ENCODE data around the gene ZNHIT3. TPM values are rescaled to one million over a fixed set of nuclear protein-coding genes. Genes with fewer than 3 reads are reported as not detected.

Gene ZNHIT3
- polyA plus RNA-seq, 3 donors from 2014 or later = 77.2 to 99.9 (median 91.5) TPM

- Mint-ChIP-seq H3K27me3 (ENCODE audit: low read depth in 3 of 3) (peaks cover 0 to 1% (median 0%) of the 10 kb centered on the region in 3 donors), H3K36me3 (peaks cover 0 to 33% (median 19%) of the 10 kb centered on the region in 3 donors), H3K9me3 (no peaks in the 10 kb centered on the region), H3K4me3 (no peak overlapping the region), H3K27ac (no peak overlapping the region), H3K4me1 (no peaks in the 10 kb centered on the region)
- no peak for DNase-seq
Measured at GRCh38 chr17:36509272-36509985, 22.9 kb downstream of the ZNHIT3 start.

- H3K27me3 Mint-ChIP-seq (ENCODE audit: low read depth in 3 of 3) = peaks cover 0 to 1% (median 0%) of the 10 kb centered on the region in 3 donors
- H3K4me3 Mint-ChIP-seq = no peak overlapping the region
- no peak overlapping the region for H3K27ac Mint-ChIP-seq
- H3K9me3 Mint-ChIP-seq = no peaks in the 10 kb centered on the region
- H3K4me1 Mint-ChIP-seq = no peaks in the 10 kb centered on the region
- no peak for DNase-seq
- H3K36me3 Mint-ChIP-seq = peaks cover 0 to 37% (median 16%) of the 10 kb centered on the region in 3 donors
Measured at GRCh38 chr17:36510636-36511035, 24.2 kb downstream of the ZNHIT3 start.

GRCh38 chr17:36511216-36511615 lies 24.7 kb downstream of the ZNHIT3 start:
- H3K27ac Mint-ChIP-seq = no peak overlapping the region
- peaks cover 0 to 1% (median 0%) of the 10 kb centered on the region in 3 donors for H3K27me3 Mint-ChIP-seq (ENCODE audit: low read depth in 3 of 3)
- H3K9me3 Mint-ChIP-seq = no peaks in the 10 kb centered on the region
- no peak for DNase-seq
- H3K36me3 Mint-ChIP-seq = peaks cover 0 to 39% (median 10%) of the 10 kb centered on the region in 3 donors
- no peak overlapping the region for H3K4me3 Mint-ChIP-seq
- H3K4me1 Mint-ChIP-seq = no peaks in the 10 kb centered on the region

GRCh38 chr17:36512641-36513040 lies 26.2 kb downstream of the ZNHIT3 start:
- H3K4me3 Mint-ChIP-seq = no peak overlapping the region
- no peak overlapping the region for H3K27ac Mint-ChIP-seq

GRCh38 chr17:36514856-36515255 lies 28.4 kb downstream of the ZNHIT3 start:
- no peaks in the 10 kb centered on the region for H3K4me1 Mint-ChIP-seq
- H3K4me3 Mint-ChIP-seq = no peak overlapping the region
- H3K36me3 Mint-ChIP-seq = peaks cover 0 to 30% (median 14%) of the 10 kb centered on the region in 3 donors
- H3K27ac Mint-ChIP-seq = no peak overlapping the region
- DNase-seq = no peak
- no peaks in the 10 kb centered on the region for H3K27me3 Mint-ChIP-seq (ENCODE audit: low read depth in 3 of 3)
- H3K9me3 Mint-ChIP-seq = no peaks in the 10 kb centered on the region

More at GRCh38 chr17:36512641-36513040, 26.2 kb downstream of the ZNHIT3 start:
- DNase-seq = no peak
- H3K9me3 Mint-ChIP-seq = no peaks in the 10 kb centered on the region
- no peaks in the 10 kb centered on the region for H3K27me3 Mint-ChIP-seq (ENCODE audit: low read depth in 3 of 3)
- H3K4me1 Mint-ChIP-seq = no peaks in the 10 kb centered on the region
- H3K36me3 Mint-ChIP-seq = peaks cover 0 to 36% (median 5%) of the 10 kb centered on the region in 3 donors

- Mint-ChIP-seq H3K36me3 (peaks cover 7 to 34% (median 18%) of the 10 kb centered on the region in 3 donors), H3K27ac (no peak overlapping the region), H3K9me3 (no peaks in the 10 kb centered on the region), H3K4me1 (no peaks in the 10 kb centered on the region), H3K4me3 (no peak overlapping the region), H3K27me3 (ENCODE audit: low read depth in 3 of 3) (no peaks in the 10 kb centered on the region)
- no peak for DNase-seq
Measured at GRCh38 chr17:36515837-36516236, 29.4 kb downstream of the ZNHIT3 start.

- H3K9me3 Mint-ChIP-seq = no peaks in the 10 kb centered on the region
- H3K4me1 Mint-ChIP-seq = no peaks in the 10 kb centered on the region
- no peak overlapping the region for H3K4me3 Mint-ChIP-seq
- H3K27me3 Mint-ChIP-seq (ENCODE audit: low read depth in 3 of 3) = peaks cover 0 to 2% (median 0%) of the 10 kb centered on the region in 3 donors
- no peak for DNase-seq
- peaks cover 15 to 37% (median 36%) of the 10 kb centered on the region in 3 donors for H3K36me3 Mint-ChIP-seq
- H3K27ac Mint-ChIP-seq = no peak overlapping the region
Measured at GRCh38 chr17:36523113-36523512, 36.6 kb downstream of the ZNHIT3 start.

- Mint-ChIP-seq H3K4me1 (no peaks in the 10 kb centered on the region), H3K9me3 (no peaks in the 10 kb centered on the region), H3K27me3 (ENCODE audit: low read depth in 3 of 3) (peaks cover 0 to 2% (median 0%) of the 10 kb centered on the region in 3 donors), H3K4me3 (no peak overlapping the region), H3K36me3 (peaks cover 19 to 35% (median 32%) of the 10 kb centered on the region in 3 donors), H3K27ac (peak overlapping the region in 1 of 6 donors; percentile 57)
- no peak for DNase-seq
Measured at GRCh38 chr17:36524428-36524876, 38.0 kb downstream of the ZNHIT3 start.

- Mint-ChIP-seq H3K27ac (no peak overlapping the region), H3K36me3 (peaks cover 20 to 31% (median 27%) of the 10 kb centered on the region in 3 donors), H3K9me3 (no peaks in the 10 kb centered on the region), H3K4me3 (no peak overlapping the region), H3K27me3 (ENCODE audit: low read depth in 3 of 3) (peaks cover 0 to 2% (median 0%) of the 10 kb centered on the region in 3 donors), H3K4me1 (no peaks in the 10 kb centered on the region)
- no peak for DNase-seq
Measured at GRCh38 chr17:36525113-36525512, 38.6 kb downstream of the ZNHIT3 start.

- DNase-seq = no peak
- Mint-ChIP-seq H3K36me3 (peaks cover 13 to 23% (median 20%) of the 10 kb centered on the region in 3 donors), H3K27me3 (ENCODE audit: low read depth in 3 of 3) (peaks cover 0 to 2% (median 0%) of the 10 kb centered on the region in 3 donors), H3K9me3 (no peaks in the 10 kb centered on the region), H3K4me3 (no peak overlapping the region), H3K4me1 (no peaks in the 10 kb centered on the region), H3K27ac (peak overlapping the region in 1 of 6 donors; percentile 11)
Measured at GRCh38 chr17:36525888-36526287, 39.4 kb downstream of the ZNHIT3 start.

GRCh38 chr17:36527621-36528250 lies 41.3 kb downstream of the ZNHIT3 start:
- H3K4me1 Mint-ChIP-seq = no peaks in the 10 kb centered on the region
- DNase-seq = no peak
- H3K27me3 Mint-ChIP-seq (ENCODE audit: low read depth in 3 of 3) = peaks cover 0 to 2% (median 0%) of the 10 kb centered on the region in 3 donors
- H3K4me3 Mint-ChIP-seq = no peak overlapping the region
- peaks cover 16 to 20% (median 17%) of the 10 kb centered on the region in 3 donors for H3K36me3 Mint-ChIP-seq
- no peak overlapping the region for H3K27ac Mint-ChIP-seq
- H3K9me3 Mint-ChIP-seq = no peaks in the 10 kb centered on the region

GRCh38 chr17:36529121-36529520 lies 42.6 kb downstream of the ZNHIT3 start:
- peaks cover 6 to 11% of the 10 kb centered on the region in 2 donors for H3K4me1 Mint-ChIP-seq
- no peaks in the 10 kb centered on the region for H3K9me3 Mint-ChIP-seq
- peaks cover 0 to 2% (median 1%) of the 10 kb centered on the region in 3 donors for H3K27me3 Mint-ChIP-seq (ENCODE audit: low read depth in 3 of 3)
- H3K27ac Mint-ChIP-seq = peak overlapping the region in 2 of 6 donors; percentile 8 to 46
- H3K4me3 Mint-ChIP-seq = no peak overlapping the region
- peaks cover 16 to 17% (median 16%) of the 10 kb centered on the region in 3 donors for H3K36me3 Mint-ChIP-seq
- no peak for DNase-seq

- Mint-ChIP-seq H3K9me3 (no peaks in the 10 kb centered on the region), H3K27me3 (ENCODE audit: low read depth in 3 of 3) (peaks cover 6 to 14% (median 8%) of the 10 kb centered on the region in 3 donors), H3K36me3 (peaks cover 0 to 9% (median 3%) of the 10 kb centered on the region in 3 donors), H3K27ac (peak overlapping the region in 2 of 6 donors; percentile 8 to 42), H3K4me3 (peak overlapping the region in 3 of 5 donors; percentile 40 to 96 (median 45)), H3K4me1 (peaks cover 19 to 20% of the 10 kb centered on the region in 2 donors)
- no peak for DNase-seq
Measured at GRCh38 chr17:36532435-36532975, 46.0 kb downstream of the ZNHIT3 start.
